Measurements from ENCODE around the gene SCTR.
A peak's percentile ranks its signal among the peaks of the same experiment; 100 is the strongest.

SCTR gene

GRCh38 chr2:119519057-119519408 lies 5.2 kb downstream of the SCTR start:
- TF ChIP-seq CTCF (IDR thresholded peaks at IDR 0.05; ENCODE audit: control insufficient read depth, extremely low read depth, insufficient read depth) = no peak
- DNase-seq (ENCODE audit: low read depth) = no peak

GRCh38 chr2:119518401-119519056 lies 5.8 kb downstream of the SCTR start:
- no peak for DNase-seq (ENCODE audit: low read depth)
- H3K4me3 ChIP-seq (ENCODE audit: low read depth, low read length) = no peak overlapping the region
- no peak for TF ChIP-seq CTCF (IDR thresholded peaks at IDR 0.05; ENCODE audit: control insufficient read depth, extremely low read depth, insufficient read depth)

More at GRCh38 chr2:119519057-119519408, 5.2 kb downstream of the SCTR start:
- H3K4me3 ChIP-seq (ENCODE audit: low read depth, low read length) = no peak overlapping the region

GRCh38 chr2:119517433-119517832 lies 6.8 kb downstream of the SCTR start:
- no peak overlapping the region for H3K4me3 ChIP-seq (ENCODE audit: low read depth, low read length)
- DNase-seq (ENCODE audit: low read depth) = peak; percentile 11
- TF ChIP-seq CTCF (IDR thresholded peaks at IDR 0.05; ENCODE audit: control insufficient read depth, extremely low read depth, insufficient read depth) = peak; percentile 80

- DNase-seq (ENCODE audit: low read depth) = no peak
- TF ChIP-seq CTCF (IDR thresholded peaks at IDR 0.05; ENCODE audit: control insufficient read depth, extremely low read depth, insufficient read depth) = no peak
- H3K4me3 ChIP-seq (ENCODE audit: low read depth, low read length) = no peak overlapping the region
Measured at GRCh38 chr2:119516121-119516520, 8.2 kb downstream of the SCTR start.

- H3K4me3 ChIP-seq (ENCODE audit: low read depth, low read length) = no peak overlapping the region
- no peak for DNase-seq (ENCODE audit: low read depth)
- TF ChIP-seq CTCF (IDR thresholded peaks at IDR 0.05; ENCODE audit: control insufficient read depth, extremely low read depth, insufficient read depth) = no peak
Measured at GRCh38 chr2:119513832-119514231, 10.5 kb downstream of the SCTR start.

GRCh38 chr2:119512946-119513345 lies 11.3 kb downstream of the SCTR start:
- DNase-seq (ENCODE audit: low read depth) = no peak
- TF ChIP-seq CTCF (IDR thresholded peaks at IDR 0.05; ENCODE audit: control insufficient read depth, extremely low read depth, insufficient read depth) = no peak
- no peak overlapping the region for H3K4me3 ChIP-seq (ENCODE audit: low read depth, low read length)

- DNase-seq (ENCODE audit: low read depth) = no peak
- TF ChIP-seq CTCF (IDR thresholded peaks at IDR 0.05; ENCODE audit: control insufficient read depth, extremely low read depth, insufficient read depth) = no peak
- H3K4me3 ChIP-seq (ENCODE audit: low read depth, low read length) = no peak overlapping the region
Measured at GRCh38 chr2:119511989-119512388, 12.3 kb downstream of the SCTR start.
